H1 (cell line): ENCODE measurements around the gene ISM1. TPM values are rescaled to one million over a fixed set of nuclear protein-coding genes. Genes with fewer than 3 reads are reported as not detected.

Source experiments
- EZH2 ChIP-seq: fragments of 200-600 bp; sonication (generic); IDR thresholded peaks from 2 replicates; pipeline ENCODE4 v1.7.1; 2012; ENCODE audit warnings: low read depth, mild to moderate bottlenecking, moderate library complexity, low read length, inconsistent platforms; ENCODE audit not compliant: severe bottlenecking
- KDM4A ChIP-seq: IDR thresholded peaks from one replicate; pipeline ENCODE4 v1.7.1; 2012; ENCODE audit warnings: low read depth, mild to moderate bottlenecking, moderate library complexity, low read length, inconsistent platforms; ENCODE audit not compliant: severe bottlenecking
- KDM5A ChIP-seq: fragments of 200-600 bp; IDR thresholded peaks from 2 replicates; pipeline ENCODE4 v1.7.1; 2012; ENCODE audit warnings: mild to moderate bottlenecking, low read length, inconsistent platforms, mixed read lengths
- YY1 ChIP-seq: IDR thresholded peaks from 2 replicates; pipeline ENCODE4 v1.6.1; 2011; ENCODE audit warnings: low read depth, mild to moderate bottlenecking, low read length
- ZNF274 ChIP-seq: IDR thresholded peaks from 2 replicates; pipeline ENCODE4 v1.7.0; 2012; ENCODE audit warnings: low read length, borderline replicate concordance; ENCODE audit errors: extremely low read depth
- polyA plus RNA-seq, 7 experiments: library from polyadenylated mRNA; depleted of rRNA in 3 of 7; stranded (reverse) in 5 of 7; unstranded in 2 of 7; fragments of >200 nt in 5 of 7; fragments of 200-250 nt in 2 of 7; gene quantifications; 1 replicate in 5 of 7; 2 replicates in 1 of 7; 4 replicates in 1 of 7; pipeline versions ENCODE4 v1.2.1 to v1.2.3, GENCODE V29; 2011 to 2013; ENCODE audit warnings: missing spikeins in 2 of 7, mixed read lengths in 2 of 7
- total RNA-seq: library from RNA; stranded (reverse); fragmentation: NEBNext Ultra II Directional; extraction: Animal tissue kit (Norgen Biotek cat#: 25700); gene quantifications from 2 replicates; pipeline ENCODE4 v1.2.1, GENCODE V29; 2021
- TF ChIP-seq, protein P1 (sequence below): fragments of 300-600 bp; sonication (generic); IDR thresholded peaks from 2 replicates; pipeline ENCODE4 v1.7.1; 2012; ENCODE audit warnings: low read length, moderate library complexity, mild to moderate bottlenecking, inconsistent platforms; ENCODE audit not compliant: insufficient replicate concordance

The ISM1 gene
- total and polyA plus RNA-seq, 2 of the 8 experiments (the other 6 are each of a cell fraction or from before 2014, with no cell fraction given) = 0.62 to 0.97 TPM

DNA sequence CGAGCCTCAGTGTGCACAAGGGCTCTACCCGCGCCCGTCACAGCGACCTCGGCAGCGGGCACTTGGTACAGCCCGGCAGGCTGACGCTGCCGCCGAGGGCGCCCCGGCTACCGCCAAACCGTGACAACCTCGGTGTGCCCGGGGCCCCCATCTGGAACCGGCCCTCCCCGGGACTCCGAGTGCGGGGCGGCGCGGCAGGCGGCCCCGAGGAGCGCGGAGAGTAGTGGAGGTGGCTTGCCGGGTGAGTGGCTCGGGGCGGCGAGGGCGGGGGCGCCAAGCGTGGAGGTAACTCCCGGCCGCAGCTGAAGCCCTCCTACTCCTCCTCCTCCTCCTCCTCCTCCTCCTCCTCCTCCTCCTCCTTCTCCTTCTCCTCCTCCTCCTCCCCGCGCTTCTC, at the start of gene ISM1 (continued):
- TF ChIP-seq, protein P1, sequence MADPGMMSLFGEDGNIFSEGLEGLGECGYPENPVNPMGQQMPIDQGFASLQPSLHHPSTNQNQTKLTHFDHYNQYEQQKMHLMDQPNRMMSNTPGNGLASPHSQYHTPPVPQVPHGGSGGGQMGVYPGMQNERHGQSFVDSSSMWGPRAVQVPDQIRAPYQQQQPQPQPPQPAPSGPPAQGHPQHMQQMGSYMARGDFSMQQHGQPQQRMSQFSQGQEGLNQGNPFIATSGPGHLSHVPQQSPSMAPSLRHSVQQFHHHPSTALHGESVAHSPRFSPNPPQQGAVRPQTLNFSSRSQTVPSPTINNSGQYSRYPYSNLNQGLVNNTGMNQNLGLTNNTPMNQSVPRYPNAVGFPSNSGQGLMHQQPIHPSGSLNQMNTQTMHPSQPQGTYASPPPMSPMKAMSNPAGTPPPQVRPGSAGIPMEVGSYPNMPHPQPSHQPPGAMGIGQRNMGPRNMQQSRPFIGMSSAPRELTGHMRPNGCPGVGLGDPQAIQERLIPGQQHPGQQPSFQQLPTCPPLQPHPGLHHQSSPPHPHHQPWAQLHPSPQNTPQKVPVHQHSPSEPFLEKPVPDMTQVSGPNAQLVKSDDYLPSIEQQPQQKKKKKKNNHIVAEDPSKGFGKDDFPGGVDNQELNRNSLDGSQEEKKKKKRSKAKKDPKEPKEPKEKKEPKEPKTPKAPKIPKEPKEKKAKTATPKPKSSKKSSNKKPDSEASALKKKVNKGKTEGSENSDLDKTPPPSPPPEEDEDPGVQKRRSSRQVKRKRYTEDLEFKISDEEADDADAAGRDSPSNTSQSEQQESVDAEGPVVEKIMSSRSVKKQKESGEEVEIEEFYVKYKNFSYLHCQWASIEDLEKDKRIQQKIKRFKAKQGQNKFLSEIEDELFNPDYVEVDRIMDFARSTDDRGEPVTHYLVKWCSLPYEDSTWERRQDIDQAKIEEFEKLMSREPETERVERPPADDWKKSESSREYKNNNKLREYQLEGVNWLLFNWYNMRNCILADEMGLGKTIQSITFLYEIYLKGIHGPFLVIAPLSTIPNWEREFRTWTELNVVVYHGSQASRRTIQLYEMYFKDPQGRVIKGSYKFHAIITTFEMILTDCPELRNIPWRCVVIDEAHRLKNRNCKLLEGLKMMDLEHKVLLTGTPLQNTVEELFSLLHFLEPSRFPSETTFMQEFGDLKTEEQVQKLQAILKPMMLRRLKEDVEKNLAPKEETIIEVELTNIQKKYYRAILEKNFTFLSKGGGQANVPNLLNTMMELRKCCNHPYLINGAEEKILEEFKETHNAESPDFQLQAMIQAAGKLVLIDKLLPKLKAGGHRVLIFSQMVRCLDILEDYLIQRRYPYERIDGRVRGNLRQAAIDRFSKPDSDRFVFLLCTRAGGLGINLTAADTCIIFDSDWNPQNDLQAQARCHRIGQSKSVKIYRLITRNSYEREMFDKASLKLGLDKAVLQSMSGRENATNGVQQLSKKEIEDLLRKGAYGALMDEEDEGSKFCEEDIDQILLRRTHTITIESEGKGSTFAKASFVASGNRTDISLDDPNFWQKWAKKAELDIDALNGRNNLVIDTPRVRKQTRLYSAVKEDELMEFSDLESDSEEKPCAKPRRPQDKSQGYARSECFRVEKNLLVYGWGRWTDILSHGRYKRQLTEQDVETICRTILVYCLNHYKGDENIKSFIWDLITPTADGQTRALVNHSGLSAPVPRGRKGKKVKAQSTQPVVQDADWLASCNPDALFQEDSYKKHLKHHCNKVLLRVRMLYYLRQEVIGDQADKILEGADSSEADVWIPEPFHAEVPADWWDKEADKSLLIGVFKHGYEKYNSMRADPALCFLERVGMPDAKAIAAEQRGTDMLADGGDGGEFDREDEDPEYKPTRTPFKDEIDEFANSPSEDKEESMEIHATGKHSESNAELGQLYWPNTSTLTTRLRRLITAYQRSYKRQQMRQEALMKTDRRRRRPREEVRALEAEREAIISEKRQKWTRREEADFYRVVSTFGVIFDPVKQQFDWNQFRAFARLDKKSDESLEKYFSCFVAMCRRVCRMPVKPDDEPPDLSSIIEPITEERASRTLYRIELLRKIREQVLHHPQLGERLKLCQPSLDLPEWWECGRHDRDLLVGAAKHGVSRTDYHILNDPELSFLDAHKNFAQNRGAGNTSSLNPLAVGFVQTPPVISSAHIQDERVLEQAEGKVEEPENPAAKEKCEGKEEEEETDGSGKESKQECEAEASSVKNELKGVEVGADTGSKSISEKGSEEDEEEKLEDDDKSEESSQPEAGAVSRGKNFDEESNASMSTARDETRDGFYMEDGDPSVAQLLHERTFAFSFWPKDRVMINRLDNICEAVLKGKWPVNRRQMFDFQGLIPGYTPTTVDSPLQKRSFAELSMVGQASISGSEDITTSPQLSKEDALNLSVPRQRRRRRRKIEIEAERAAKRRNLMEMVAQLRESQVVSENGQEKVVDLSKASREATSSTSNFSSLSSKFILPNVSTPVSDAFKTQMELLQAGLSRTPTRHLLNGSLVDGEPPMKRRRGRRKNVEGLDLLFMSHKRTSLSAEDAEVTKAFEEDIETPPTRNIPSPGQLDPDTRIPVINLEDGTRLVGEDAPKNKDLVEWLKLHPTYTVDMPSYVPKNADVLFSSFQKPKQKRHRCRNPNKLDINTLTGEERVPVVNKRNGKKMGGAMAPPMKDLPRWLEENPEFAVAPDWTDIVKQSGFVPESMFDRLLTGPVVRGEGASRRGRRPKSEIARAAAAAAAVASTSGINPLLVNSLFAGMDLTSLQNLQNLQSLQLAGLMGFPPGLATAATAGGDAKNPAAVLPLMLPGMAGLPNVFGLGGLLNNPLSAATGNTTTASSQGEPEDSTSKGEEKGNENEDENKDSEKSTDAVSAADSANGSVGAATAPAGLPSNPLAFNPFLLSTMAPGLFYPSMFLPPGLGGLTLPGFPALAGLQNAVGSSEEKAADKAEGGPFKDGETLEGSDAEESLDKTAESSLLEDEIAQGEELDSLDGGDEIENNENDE = no peak
- TF ChIP-seq YY1 (no peak), KDM5A (no peak), EZH2 (no peak), KDM4A (peak; percentile 3), ZNF274 (no peak)
